Keratinocyte (primary cell): ENCODE results near the gene PLAAT3.

ENCODE experiments used
- EZH2 ChIP-seq: IDR thresholded peaks from one replicate; pipeline ENCODE4 v1.6.1; 2012; ENCODE audit warnings: inconsistent platforms, mild to moderate bottlenecking, low read length, moderate library complexity
- TF ChIP-seq, protein P1 (sequence below), 3 experiments: IDR thresholded peaks in 1 of 3; conservative IDR thresholded peaks in 1 of 3; optimal IDR thresholded peaks in 1 of 3; 2 replicates in 2 of 3; 3 replicates in 1 of 3; pipeline versions ENCODE3 to v1.5.1; 2011; ENCODE audit warnings: low read length in 3 of 3, mild to moderate bottlenecking in 3 of 3, moderate library complexity in 2 of 3, control low read depth in 1 of 3, inconsistent platforms in 1 of 3; ENCODE audit not compliant: insufficient read depth in 2 of 3; ENCODE audit errors: extremely low read depth in 1 of 3

DNA sequence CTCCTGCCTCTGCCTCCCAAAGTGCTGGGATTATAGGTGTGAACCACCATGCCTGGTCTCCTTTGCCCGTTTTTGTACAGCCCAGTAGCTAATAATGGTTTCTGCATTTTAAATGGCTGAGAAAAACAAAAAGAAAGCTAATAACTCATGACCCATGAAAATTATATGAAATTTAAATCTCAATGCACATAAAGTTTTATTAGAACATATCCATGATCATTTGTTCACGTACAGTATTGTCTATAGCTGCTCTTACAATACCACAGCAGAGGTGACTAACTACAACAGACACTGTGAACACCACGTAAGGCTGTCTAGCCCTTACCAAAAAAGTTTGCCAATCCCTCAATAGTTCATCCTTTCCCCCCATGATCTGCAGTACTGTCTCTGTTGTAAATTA is 44.7 kb downstream of the PLAAT3 start:
- TF ChIP-seq, protein P1, sequence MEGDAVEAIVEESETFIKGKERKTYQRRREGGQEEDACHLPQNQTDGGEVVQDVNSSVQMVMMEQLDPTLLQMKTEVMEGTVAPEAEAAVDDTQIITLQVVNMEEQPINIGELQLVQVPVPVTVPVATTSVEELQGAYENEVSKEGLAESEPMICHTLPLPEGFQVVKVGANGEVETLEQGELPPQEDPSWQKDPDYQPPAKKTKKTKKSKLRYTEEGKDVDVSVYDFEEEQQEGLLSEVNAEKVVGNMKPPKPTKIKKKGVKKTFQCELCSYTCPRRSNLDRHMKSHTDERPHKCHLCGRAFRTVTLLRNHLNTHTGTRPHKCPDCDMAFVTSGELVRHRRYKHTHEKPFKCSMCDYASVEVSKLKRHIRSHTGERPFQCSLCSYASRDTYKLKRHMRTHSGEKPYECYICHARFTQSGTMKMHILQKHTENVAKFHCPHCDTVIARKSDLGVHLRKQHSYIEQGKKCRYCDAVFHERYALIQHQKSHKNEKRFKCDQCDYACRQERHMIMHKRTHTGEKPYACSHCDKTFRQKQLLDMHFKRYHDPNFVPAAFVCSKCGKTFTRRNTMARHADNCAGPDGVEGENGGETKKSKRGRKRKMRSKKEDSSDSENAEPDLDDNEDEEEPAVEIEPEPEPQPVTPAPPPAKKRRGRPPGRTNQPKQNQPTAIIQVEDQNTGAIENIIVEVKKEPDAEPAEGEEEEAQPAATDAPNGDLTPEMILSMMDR (optimal IDR thresholded peaks at IDR 0.05 in 1 of 3, IDR thresholded peaks at IDR 0.05 in 1 of 3, conservative IDR thresholded peaks at IDR 0.05 in 1 of 3; ENCODE audit: extremely low read depth in 1 of 3, insufficient read depth in 2 of 3, low read length in 3 of 3): no peak
- TF ChIP-seq EZH2: no peak
